Brain pericyte (primary cell): Measurements from ENCODE around the gene ERBB4.

Source experiments
- DNase-seq: peaks from one replicate; pipeline ENCODE4 v3.0.0-alpha.2; 2012; ENCODE audit warnings: low read depth, low spot score

ERBB4 gene

DNA sequence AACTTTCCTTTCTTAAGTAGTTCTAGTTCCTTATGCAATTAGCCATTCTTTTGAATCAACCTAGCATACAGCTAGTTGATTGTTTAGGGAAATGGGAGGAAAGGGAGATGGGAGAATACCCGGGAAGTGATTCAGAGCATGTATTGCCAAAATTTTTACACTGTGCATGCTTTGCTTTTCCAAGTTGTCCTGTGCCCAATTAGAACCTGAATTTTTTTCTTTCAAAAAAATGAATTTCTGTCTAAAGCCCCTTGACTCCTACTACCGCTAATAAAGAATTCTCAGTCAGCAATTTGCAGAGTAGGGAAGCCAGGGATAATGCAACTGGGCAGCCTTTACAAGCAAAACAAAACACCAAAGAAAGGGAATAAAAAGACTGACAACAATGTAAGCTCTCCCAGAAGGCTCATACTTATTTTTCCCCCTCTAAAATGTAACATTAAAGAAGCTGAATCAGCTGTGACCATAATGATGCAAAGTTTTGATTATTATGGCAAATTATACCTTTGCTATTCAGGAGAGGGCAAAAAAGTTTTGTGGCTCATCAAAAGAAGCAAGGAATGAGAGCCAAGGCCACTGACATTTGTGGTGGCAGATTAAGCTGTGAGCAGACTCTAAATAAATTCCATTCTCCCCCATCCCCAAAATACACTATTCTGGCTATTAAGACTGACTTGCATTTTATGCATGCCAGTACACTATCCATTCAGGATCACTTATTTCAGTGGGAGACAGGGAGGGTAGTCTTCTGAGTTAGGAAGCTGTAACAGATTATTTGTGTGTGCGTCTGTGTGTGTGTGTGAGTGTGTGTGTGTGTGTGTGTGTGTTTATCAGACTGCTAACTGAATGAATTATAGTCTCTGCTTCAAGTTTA, 174.3 kb downstream of the ERBB4 start:
- DNase-seq, result no peak

DNA sequence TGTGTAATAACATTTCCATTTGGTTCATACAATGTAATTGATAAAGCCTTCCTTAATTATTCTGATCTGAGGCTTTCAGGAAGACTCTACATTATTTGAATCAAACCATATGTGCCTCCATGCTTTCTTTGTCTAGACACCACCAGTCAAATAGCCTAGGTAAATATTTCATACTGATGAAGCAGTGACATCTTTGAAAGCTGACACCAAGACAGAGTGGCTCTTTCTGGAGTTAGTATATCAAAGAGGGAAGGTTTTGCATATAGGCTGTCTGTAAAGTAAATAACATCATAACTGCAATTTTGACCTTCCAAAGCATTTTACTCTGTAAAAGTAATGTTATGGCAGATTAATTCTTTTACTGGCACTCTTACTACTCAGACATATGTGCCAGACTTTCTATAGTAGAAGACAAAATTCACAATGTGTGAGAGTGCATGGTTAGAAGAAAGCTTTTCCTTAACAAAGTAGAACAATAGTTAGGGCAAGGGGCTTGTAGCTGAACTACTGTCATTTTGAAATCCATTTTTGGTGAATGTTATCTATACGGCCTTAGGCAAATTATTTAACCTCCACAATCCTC, 177.3 kb downstream of the ERBB4 start:
- no peak for DNase-seq

DNA sequence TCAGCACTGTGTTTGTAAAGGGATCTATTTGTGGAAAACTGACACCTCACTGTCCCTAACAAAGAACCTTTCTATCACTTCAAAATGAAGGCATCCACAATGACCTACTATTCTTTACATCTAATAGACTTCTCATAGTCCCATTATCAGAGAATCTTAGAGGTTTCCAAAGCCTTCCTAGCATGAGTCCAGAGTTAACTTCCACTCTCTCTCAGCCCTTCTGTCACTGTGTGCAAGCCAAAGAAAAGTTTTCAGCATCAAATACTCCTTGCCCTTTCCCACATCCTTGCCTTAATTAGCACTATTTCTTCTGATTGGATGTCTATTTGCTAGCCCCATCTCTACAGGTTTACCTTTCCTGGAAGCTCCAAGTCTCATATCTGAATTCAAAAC, 178.5 kb downstream of the ERBB4 start:
- DNase-seq, result no peak

DNA sequence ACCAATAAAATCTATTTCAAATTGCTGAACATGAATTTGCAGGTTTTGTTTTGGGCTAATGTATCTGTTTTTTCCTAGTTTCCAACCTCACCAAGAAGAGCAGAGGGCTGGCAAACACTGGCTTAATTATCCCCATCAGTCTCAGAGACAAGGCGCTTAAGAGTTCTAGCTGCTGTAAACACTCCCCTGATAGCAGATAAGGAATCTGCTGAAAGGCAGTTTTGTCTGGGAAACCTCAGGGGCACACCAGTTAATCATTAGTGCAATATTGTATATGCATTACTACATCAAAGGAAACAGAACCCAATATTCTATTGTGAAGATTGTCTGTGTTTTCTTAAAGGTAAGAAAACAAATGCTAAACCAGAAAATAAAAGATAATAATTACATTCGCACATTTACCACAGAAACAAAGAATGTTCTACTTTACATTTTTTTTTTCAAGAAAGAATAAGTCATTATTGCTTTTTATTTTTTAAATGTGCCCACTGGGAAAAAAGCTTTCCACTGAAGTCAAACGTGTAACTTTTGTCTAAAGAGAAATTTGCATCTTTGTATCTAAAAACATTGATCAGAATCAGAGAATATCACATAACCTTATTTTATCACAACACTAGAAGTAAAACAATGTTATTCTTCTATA, 179.1 kb downstream of the ERBB4 start:
- DNase-seq, result no peak

DNA sequence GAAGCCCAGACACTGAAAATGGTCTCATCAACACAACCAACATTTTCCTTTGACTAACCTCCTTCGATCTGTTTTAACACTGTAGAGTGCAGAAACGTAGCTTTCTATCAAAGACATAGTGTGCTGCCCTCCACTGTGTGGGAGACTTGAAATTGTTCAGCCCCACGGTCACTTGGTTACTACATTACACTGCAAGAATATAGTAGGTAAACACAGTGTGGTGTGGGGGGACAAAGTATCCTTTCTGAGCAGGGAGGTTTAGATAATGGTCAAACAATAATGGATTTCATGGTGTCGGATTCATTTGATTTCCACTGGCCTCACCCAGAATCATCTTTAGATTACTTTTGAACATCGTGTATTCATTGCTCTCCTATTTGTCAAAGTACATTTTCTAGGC, 181.0 kb downstream of the ERBB4 start:
- DNase-seq, result no peak

DNA sequence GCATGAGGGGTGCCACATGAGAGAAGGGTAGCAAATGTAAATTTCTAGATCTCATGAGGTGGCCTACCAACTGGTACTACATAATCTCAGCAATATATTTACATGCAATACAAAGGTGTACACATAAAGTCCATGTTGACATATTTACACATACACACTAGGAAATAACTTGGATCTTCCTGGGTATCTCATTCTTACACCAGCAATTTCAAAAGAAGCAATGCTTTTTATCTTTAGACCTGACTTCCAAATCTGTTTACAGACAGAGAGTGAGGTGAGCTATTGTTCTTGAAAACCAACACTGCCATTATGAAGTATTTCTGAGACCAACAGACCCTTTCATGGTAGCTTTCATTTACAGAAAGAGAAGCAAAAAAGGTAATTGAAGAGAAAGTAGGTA, 184.2 kb downstream of the ERBB4 start:
- no peak for DNase-seq

DNA sequence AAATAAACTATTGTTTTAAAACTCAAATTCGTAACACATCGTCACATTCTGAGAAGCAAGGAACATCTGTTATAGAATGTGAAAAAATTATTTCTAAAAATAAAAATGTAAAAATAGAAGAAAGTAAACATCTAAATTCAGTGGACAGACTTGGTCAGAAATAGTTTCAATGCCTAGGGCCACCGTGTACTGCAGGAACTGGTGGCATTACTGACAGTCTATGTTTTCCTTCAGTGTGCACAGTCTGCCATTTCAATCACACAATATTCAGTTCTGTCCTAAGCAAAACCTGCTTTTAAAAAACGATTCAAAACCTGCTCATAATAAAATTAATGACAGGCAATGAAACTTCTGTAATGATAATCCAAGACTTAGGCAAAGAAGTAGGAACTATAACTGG, 190.1 kb downstream of the ERBB4 start:
- no peak for DNase-seq

DNA sequence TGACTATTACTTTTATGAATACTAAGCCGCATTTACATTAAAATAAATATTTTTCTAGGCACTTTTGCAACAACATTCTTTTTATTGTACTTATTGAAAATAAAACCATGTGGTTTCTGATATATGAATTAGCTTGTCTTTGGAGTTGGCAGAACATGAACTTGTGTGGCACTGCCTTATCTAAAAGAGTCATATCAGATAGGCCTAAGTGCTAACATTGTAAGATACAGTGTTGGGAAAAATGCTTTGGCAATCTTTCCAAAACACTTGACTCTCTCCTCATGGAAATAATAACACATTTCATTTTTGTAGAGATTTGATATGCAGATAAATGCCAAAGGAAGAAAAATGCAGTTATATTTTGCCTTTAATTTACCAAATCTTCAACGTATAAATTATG, 191.7 kb downstream of the ERBB4 start:
- DNase-seq, result no peak

DNA sequence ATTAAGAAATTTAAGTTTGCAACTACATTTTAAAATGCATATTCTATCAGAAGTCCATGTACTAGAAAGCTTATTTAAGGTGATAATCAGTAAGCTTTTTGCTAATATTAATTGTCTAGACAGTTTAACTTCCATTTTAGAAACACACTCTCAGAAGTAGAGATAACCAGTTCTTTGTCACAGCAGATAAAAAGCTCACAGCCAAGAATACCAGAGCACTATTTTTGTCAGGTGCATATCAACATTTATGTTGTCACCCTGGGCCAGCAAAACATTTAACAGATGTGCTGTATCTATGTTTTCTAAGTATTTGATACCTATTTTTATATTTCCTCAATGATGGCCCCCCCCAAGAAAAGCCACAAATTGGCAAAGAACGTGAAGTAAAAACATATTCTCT, 192.6 kb downstream of the ERBB4 start:
- no peak for DNase-seq

DNA sequence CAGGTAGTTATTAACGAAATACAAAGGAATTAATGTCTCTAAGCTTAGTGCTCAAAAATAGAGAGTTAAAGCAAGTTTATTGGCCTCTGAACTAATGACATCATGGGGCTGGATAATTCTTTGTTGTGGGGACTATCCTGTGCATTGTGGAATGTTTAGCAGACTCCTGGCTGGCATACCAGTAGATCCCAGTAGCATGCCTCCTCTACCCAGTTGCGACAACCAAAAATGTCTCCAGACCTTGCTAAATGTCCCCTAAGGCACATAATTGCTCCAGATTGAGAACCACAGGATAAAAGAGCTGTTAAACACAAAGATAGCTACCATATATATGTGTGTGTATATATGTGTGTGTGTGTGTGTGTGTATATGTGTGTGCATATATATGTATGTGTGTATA, 194.5 kb downstream of the ERBB4 start:
- no peak for DNase-seq

DNA sequence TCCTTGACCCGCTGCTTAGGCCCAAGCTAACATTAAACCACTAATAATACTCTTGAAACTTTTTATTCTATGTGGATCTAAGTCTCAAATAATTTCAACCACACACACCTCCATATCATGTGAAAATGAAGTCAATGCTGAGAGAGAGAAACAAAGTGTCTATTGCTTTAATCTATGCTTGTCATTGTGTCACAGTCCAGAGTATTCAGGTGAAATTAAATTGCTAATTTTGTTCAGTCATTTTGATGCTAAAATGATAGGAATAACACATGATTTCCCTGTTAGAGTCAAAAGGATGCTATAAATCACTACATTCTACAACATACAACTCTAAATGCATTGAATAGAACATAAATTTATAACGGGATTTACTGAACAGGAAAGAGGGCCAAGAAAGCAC, 195.4 kb downstream of the ERBB4 start:
- DNase-seq, result no peak

DNA sequence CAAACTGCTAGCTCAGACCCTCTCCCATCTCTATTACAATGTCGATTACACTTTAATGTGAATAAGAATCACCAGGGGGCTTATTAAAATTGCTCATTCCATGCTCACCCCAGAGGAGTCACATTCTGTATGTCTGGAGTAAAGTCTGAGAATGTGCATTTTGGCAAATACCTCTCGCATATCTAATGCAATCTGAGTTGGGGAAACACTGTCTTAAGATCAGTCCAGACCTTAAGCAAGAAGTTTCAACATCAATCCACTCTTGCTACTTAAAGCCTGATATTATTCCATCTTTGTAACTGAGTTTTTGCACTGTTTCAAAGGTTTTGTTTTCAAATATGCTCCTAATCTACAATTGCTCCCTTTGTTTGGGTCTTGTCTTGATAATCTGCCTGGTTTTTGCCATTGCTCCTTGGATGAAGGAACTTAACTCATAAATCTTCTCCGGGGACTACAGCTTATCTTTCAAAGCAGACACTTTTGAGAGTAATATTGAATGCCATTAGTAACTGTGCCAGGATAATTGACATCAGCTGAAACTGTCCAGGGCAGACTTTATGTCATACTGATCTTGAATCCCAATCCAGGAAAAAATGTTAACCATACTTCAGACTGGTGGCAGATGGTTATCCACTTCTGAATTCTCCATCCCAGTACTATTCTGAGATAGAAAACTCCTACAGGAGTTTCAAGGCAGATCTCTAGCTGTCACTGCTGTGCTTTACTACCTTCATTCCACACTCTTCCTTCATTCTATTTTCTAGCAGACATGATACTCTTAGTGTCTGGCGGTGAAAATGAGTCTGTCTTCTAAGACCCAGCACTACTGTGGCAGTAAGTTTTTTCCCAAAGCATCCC, 200.9 kb downstream of the ERBB4 start:
- DNase-seq, result no peak

DNA sequence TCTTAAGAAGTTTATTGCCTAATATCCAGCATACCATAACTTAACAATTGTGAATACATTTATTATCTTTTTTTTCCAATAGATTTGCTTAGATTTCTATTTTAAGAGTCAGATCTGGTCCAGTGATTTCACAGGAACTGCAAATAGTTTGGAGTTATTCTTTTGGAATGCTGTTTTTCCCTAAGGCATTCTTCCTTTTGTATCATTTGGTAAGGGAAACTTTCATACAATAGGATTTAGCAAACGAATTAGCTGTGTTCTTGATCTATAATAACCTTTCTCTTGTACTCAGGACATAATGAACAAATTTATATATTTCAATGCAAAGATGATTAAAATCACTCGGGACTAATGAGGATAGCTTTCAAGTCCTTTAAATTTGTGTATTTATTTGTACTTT, 201.6 kb downstream of the ERBB4 start:
- no peak for DNase-seq

DNA sequence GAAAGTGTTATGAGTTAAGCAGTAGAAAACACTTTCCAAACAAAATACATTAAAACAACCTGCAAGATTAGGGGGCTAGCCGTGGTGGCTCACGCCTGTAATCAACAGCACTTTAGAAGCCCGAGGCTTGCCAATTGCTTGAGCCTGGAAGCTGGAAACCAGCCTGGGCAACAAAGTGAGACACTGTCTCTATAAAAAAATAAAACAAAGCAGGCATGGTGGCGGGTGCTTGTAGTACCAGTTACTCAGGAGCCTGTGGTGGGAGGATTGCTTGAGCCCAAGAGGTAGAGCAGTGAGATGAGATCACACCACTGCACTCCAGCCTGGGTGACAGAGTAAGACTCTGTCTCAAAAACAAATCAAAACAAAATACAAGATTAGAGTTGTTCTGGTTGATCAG, 208.3 kb downstream of the ERBB4 start:
- no peak for DNase-seq

DNA sequence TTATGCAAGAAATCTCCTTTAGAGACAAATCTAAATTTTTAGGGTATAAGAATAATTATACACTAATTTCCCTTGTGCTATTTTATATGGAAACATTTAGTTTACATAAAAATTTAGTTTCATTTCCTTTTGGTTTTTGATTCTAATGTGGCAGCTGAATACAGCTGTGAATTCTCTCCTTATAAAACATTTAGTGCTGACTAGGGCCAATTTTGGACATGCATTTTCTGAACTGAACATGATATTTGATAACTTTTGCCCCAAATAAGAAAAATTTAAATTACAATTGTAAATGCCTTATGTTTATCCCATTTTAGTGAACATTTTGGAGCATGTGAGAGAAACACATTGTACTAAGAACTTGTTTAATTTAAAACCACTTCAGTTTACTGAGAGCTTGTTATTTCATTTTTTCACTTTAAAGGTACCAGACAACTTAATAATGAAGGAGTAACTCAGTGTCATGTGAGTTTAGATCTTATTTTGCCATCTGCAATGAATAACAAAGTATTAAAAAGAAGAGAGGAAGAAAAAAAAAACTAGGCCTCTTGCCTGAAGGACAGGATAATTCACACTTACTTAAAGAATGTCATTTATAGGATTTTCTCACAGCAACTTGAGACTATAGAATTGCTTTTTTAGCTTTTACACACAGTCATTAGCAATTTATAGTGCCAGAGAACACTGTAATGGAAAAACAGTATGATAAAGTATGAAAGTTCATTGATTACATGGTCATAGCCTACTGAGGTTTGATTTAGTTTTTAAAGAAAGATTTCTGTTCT, 209.7 kb downstream of the ERBB4 start:
- no peak for DNase-seq

DNA sequence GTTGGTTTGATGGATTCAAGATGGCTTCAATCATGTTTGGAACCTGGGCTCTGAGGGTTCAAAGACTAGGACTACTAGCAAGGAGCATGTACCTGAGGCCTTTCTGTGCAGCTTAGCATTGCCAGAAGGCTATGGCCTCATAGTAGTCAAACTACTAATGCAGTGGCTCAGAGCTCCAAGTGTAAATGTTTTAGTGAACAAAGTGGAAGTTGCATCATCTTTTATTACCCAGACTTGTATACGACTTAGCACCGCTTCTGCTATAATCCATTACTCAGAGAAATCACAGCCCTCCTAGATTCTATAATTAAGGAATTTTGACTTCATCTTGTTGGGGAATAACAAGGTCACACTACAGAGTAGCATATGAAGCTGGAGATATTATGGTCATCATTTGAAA, 210.5 kb downstream of the ERBB4 start:
- DNase-seq, result no peak

DNA sequence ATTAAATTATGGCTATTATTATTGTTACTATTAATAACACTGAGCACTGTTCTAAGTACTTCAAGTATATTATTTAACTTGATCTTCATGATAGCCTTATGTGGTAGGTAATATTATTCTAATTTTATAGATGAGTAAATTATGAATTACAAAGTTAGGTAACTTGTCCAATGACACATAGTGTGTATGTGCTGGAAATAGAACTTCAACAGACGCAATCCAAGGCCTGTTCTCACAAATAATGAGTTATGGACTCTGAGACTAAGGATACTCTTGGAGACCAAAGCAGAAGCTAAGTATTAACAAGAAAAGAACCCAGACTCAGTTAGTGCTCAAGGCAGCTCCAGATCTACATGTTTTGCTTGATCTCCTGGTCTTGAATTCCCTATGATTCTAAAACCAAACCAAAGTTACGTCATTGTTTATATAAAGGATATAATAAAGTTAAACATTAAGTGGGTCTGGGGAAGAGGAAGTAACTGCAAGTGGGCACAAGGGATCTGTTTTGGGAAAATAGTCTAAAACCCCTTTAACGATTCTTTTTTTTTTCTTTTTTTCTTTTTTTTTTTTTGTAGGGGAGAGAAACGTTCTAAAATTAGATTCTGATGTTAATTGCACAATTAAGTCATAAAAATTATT, 211.3 kb downstream of the ERBB4 start:
- no peak for DNase-seq

DNA sequence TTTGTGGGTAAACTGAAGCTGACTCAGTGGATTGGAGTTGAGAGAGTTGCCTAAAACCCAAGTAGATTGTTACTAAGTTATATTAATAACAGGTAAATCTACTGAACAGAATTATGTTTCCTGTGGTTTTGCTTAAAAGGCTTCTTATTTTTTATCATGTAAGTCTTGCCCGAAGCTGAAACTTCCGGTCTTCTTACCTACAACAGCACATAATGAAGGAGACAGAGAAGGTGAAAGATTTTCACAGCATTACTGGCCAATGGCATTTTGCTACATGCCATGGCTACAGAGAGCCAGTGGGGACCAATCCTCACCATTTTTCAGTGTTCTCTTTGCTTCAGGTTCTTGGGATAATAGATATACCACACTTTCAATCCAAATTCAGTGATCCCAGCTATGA, 220.0 kb downstream of the ERBB4 start:
- no peak for DNase-seq

DNA sequence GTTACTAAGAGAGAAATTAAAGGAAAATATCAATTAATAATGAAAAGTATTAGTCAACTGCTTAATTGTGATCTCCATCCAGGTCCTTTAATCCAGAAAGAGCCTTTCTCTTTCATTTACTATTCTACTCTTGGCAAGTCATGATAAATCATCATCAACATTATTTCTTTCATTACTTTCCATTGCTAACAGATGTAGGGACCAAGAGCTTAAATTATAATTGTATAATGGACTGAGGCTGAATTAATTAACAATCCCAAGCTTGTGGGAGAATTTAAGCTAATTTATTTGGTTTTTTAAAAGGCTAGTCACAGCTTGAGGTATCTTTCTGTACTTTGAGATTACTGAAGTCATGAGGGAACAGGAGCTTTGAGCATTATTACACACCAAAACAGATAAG, 223.9 kb downstream of the ERBB4 start:
- DNase-seq, result no peak

DNA sequence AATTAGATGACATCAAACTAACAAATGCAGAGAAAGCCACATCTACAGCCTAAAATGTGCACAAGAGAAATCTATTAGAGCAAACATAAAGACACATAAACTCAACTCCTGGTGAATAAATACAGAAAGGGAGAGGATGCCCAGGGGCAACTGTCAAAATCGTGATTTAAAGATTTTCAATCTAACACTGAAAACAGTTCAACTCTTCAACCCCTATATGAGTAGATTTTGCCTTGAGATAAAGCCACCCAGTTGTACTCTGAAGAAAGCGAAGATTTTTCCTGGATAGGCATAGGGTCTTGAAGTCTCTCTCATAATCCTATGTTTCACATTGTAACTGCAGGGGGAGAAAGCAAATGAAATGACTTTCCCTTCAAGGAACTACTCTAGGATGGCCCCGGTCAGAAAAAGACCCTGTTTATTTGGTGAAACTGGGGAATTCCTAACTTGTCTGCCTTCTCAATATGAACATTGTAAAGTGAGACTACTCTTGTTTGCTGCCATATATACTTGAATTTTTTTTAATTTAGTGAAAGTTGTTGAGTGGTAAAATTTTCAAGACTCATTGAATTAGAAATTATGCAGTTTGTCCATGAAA, 226.7 kb downstream of the ERBB4 start:
- DNase-seq, result no peak
